ENCODE data around the gene SYT17.

The SYT17 gene

GRCh38 chr16:19241512-19241911 lies 73.5 kb downstream of the SYT17 start:
- TF ChIP-seq REST (IDR thresholded peaks at IDR 0.05; ENCODE audit: insufficient read depth in 1 of 2, low read depth in 2 of 2, low read length in 2 of 2), result no peak
- no peak for TF ChIP-seq SIN3A (IDR thresholded peaks at IDR 0.05; ENCODE audit: borderline replicate concordance, insufficient read depth, low read length)
- no peak for TF ChIP-seq TAF1 (IDR thresholded peaks at IDR 0.05; ENCODE audit: borderline replicate concordance, insufficient read depth, low read length)

GRCh38 chr16:19242186-19242585 lies 74.1 kb downstream of the SYT17 start:
- TF ChIP-seq TAF1 (IDR thresholded peaks at IDR 0.05; ENCODE audit: borderline replicate concordance, insufficient read depth, low read length) (no peak), SIN3A (IDR thresholded peaks at IDR 0.05; ENCODE audit: borderline replicate concordance, insufficient read depth, low read length) (no peak), REST (IDR thresholded peaks at IDR 0.05; ENCODE audit: insufficient read depth in 1 of 2, low read depth in 2 of 2, low read length in 2 of 2) (no peak), FOXP2 (optimal IDR thresholded peaks at IDR 0.05; ENCODE audit: borderline replicate concordance, extremely low read depth, extremely low read length, insufficient read depth) (no peak), POLR2AphosphoS5 (IDR thresholded peaks at IDR 0.05; ENCODE audit: low read depth, low read length) (no peak)

- TF ChIP-seq SIN3A (IDR thresholded peaks at IDR 0.05; ENCODE audit: borderline replicate concordance, insufficient read depth, low read length) (no peak), POLR2AphosphoS5 (IDR thresholded peaks at IDR 0.05; ENCODE audit: low read depth, low read length) (no peak), REST (IDR thresholded peaks at IDR 0.05; ENCODE audit: insufficient read depth in 1 of 2, low read depth in 2 of 2, low read length in 2 of 2) (no peak), TAF1 (IDR thresholded peaks at IDR 0.05; ENCODE audit: borderline replicate concordance, insufficient read depth, low read length) (no peak), FOXP2 (optimal IDR thresholded peaks at IDR 0.05; ENCODE audit: borderline replicate concordance, extremely low read depth, extremely low read length, insufficient read depth) (no peak)
Observed at GRCh38 chr16:19242987-19243575, 75.0 kb downstream of the SYT17 start.

- TF ChIP-seq TAF1 (IDR thresholded peaks at IDR 0.05; ENCODE audit: borderline replicate concordance, insufficient read depth, low read length) (no peak), SIN3A (IDR thresholded peaks at IDR 0.05; ENCODE audit: borderline replicate concordance, insufficient read depth, low read length) (no peak), REST (IDR thresholded peaks at IDR 0.05; ENCODE audit: insufficient read depth in 1 of 2, low read depth in 2 of 2, low read length in 2 of 2) (no peak), POLR2AphosphoS5 (IDR thresholded peaks at IDR 0.05; ENCODE audit: low read depth, low read length) (no peak), FOXP2 (optimal IDR thresholded peaks at IDR 0.05; ENCODE audit: borderline replicate concordance, extremely low read depth, extremely low read length, insufficient read depth) (no peak)
Observed at GRCh38 chr16:19245326-19245925, 77.4 kb downstream of the SYT17 start.
